ENCODE measurements around the gene KRT84. TPM values are rescaled to one million over a fixed set of nuclear protein-coding genes. Genes with fewer than 3 reads are reported as not detected.

Gene KRT84
- polyA plus RNA-seq, 3 donors, result not detected

GRCh38 chr12:52334185-52334584, 51.3 kb downstream of the KRT84 start:
- intact Hi-C loops (cut with micrococcal nuclease), result no loop called here
- Mint-ChIP-seq H3K9me3 (peaks cover 0 to 6% (median 4%) of the 10 kb centered on the region in 7 donors), H3K4me3 (no peak overlapping the region), H3K36me3 (no peaks in the 10 kb centered on the region), H3K4me1 (no peaks in the 10 kb centered on the region), H3K27ac (no peak overlapping the region), H3K27me3 (ENCODE audit: low read depth in 3 of 3) (peaks cover 4 to 12% (median 11%) of the 10 kb centered on the region in 3 donors)
- Histone ChIP-seq H3K27me3 (ENCODE audit: control insufficient read depth in 2 of 2, insufficient read depth in 2 of 2, low read length in 2 of 2) (peaks cover 0 to 2% of the 10 kb centered on the region in 2 donors), H3K4me2 (replicated peaks; ENCODE audit: extremely low read depth, low read length, poor library complexity, severe bottlenecking) (no peak overlapping the region), H3K36me3 (replicated peaks in 1 of 2; ENCODE audit: control insufficient read depth in 1 of 2, insufficient read depth in 2 of 2, low read length in 2 of 2) (no peaks in the 10 kb centered on the region), H3K27ac (ENCODE audit: low read depth in 1 of 2, low read length in 2 of 2) (no peak overlapping the region), H3K79me2 (ENCODE audit: insufficient read depth, low read length) (no peaks in the 10 kb centered on the region), H2AFZ (ENCODE audit: insufficient read depth, low read depth, low read length, poor library complexity, severe bottlenecking) (no peak overlapping the region), H3K4me1 (ENCODE audit: control insufficient read depth in 1 of 2, insufficient read depth in 2 of 2, low read length in 2 of 2) (no peaks in the 10 kb centered on the region), H3K9ac (ENCODE audit: insufficient read depth, low read length, poor library complexity, severe bottlenecking) (no peak overlapping the region), H3K9me3 (replicated peaks in 1 of 2; ENCODE audit: control insufficient read depth in 1 of 2, insufficient read depth in 1 of 2, low read length in 2 of 2) (no peaks in the 10 kb centered on the region), H3K4me3 (replicated peaks in 1 of 3; ENCODE audit: low read depth in 2 of 3, low read length in 3 of 3) (no peak overlapping the region), H4K20me1 (ENCODE audit: insufficient read depth, low read length) (no peaks in the 10 kb centered on the region)
- no peak for TF ChIP-seq CTCF (IDR thresholded peaks at IDR 0.05)
- no peak for DNase-seq
- WGBS (ENCODE audit: insufficient coverage), result no CpG with 5 or more reads among the region's 3 CpGs

DNA sequence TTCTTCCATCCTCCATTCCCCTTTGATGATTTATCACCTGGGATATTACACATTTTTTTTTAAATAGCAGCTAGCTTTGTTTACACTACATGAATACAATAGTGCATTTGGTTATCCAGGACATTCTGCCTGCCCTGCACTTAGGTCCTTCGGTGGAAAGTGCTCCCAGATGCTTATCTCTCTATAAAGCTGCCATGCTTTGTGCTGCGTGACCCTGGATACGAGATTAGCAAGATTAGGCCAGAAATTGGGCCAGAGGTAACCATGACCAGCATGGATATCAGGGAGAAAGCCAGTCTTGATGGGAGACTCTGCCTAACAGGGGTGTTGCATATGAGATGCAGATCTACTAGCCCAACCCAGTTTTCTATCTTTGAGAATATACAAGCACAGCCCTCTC, 52.1 kb downstream of the KRT84 start:
- WGBS (ENCODE audit: insufficient coverage), result 70% methylated on average over 3 of the region's 3 CpGs
- peaks cover 4 to 11% (median 10%) of the 10 kb centered on the region in 3 donors for H3K27me3 Mint-ChIP-seq (ENCODE audit: low read depth in 3 of 3)
- Histone ChIP-seq H3K9ac (ENCODE audit: insufficient read depth, low read length, poor library complexity, severe bottlenecking) (no peak overlapping the region), H3K79me2 (ENCODE audit: insufficient read depth, low read length) (no peaks in the 10 kb centered on the region), H2AFZ (ENCODE audit: insufficient read depth, low read depth, low read length, poor library complexity, severe bottlenecking) (no peak overlapping the region), H3K27ac (ENCODE audit: low read depth in 1 of 2, low read length in 2 of 2) (no peak overlapping the region), H3K4me2 (replicated peaks; ENCODE audit: extremely low read depth, low read length, poor library complexity, severe bottlenecking) (no peak overlapping the region), H4K20me1 (ENCODE audit: insufficient read depth, low read length) (no peaks in the 10 kb centered on the region), H3K27me3 (ENCODE audit: control insufficient read depth in 2 of 2, insufficient read depth in 2 of 2, low read length in 2 of 2) (peaks cover 0 to 2% of the 10 kb centered on the region in 2 donors), H3K4me3 (replicated peaks in 1 of 3; ENCODE audit: low read depth in 2 of 3, low read length in 3 of 3) (no peak overlapping the region), H3K36me3 (replicated peaks in 1 of 2; ENCODE audit: control insufficient read depth in 1 of 2, insufficient read depth in 2 of 2, low read length in 2 of 2) (no peaks in the 10 kb centered on the region), H3K4me1 (ENCODE audit: control insufficient read depth in 1 of 2, insufficient read depth in 2 of 2, low read length in 2 of 2) (no peaks in the 10 kb centered on the region), H3K9me3 (replicated peaks in 1 of 2; ENCODE audit: control insufficient read depth in 1 of 2, insufficient read depth in 1 of 2, low read length in 2 of 2) (no peaks in the 10 kb centered on the region)
- no peak for TF ChIP-seq CTCF (IDR thresholded peaks at IDR 0.05)
- intact Hi-C loops (cut with micrococcal nuclease), result no loop called here
- H3K9me3 Mint-ChIP-seq, result peaks cover 0 to 6% (median 4%) of the 10 kb centered on the region in 7 donors
- no peak for DNase-seq
- no peaks in the 10 kb centered on the region for H3K36me3 Mint-ChIP-seq
- H3K4me3 Mint-ChIP-seq, result no peak overlapping the region
- H3K27ac Mint-ChIP-seq, result no peak overlapping the region
- H3K4me1 Mint-ChIP-seq, result no peaks in the 10 kb centered on the region

All from CD14-positive monocyte (primary cell).